Type B pancreatic cell (in vitro differentiated cells): ENCODE results near the gene POLD4. TPM values are rescaled to one million over a fixed set of nuclear protein-coding genes. Genes with fewer than 3 reads are reported as not detected.
A peak's percentile ranks its signal among the peaks of the same experiment; 100 is the strongest.

ENCODE experiments used
- DNase-seq: peaks from one replicate; pipeline ENCODE4 v3.0.0; 2021; ENCODE audit warnings: mixed read lengths; ENCODE audit not compliant: unreplicated experiment; ENCODE audit errors: extremely low spot score
- H3K27ac Mint-ChIP-seq: 2 replicates; pipeline ENCODE4 v1.8.0; 2021; ENCODE audit warnings: mild to moderate bottlenecking, mixed read lengths
- H3K27me3 Mint-ChIP-seq: 2 replicates; pipeline ENCODE4 v1.8.0; 2021; ENCODE audit warnings: mixed read lengths
- H3K36me3 Mint-ChIP-seq: 2 replicates; pipeline ENCODE4 v1.8.0; 2021; ENCODE audit warnings: mixed read lengths
- H3K4me1 Mint-ChIP-seq: one replicate; pipeline ENCODE4 v1.8.0; 2021; ENCODE audit warnings: mixed read lengths; ENCODE audit not compliant: unreplicated experiment
- H3K4me3 Mint-ChIP-seq: 2 replicates; pipeline ENCODE4 v1.8.0; 2021; ENCODE audit warnings: mild to moderate bottlenecking, mixed read lengths
- H3K9me3 Mint-ChIP-seq: 2 replicates; pipeline ENCODE4 v1.8.0; 2021; ENCODE audit warnings: mixed read lengths
- CTCF ChIP-seq: fragments of 200-600 bp; sonication (generic); conservative IDR thresholded peaks from 2 replicates; pipeline ENCODE4 v1.5.0; 2021; ENCODE audit warnings: antibody characterized with exemption, mild to moderate bottlenecking
- total RNA-seq: library from RNA; stranded (reverse); gene quantifications from 2 replicates; pipeline ENCODE4 v1.2.1, GENCODE V29; 2021; ENCODE audit warnings: low replicate concordance

The POLD4 gene
- total RNA-seq, 1 donor from 2014 or later: 15.0 TPM

- Mint-ChIP-seq H3K36me3 (no peaks in the 10 kb centered on the region), H3K27ac (peak overlapping the region; percentile 70), H3K9me3 (no peaks in the 10 kb centered on the region), H3K27me3 (peaks cover 30% of the 10 kb centered on the region), H3K4me1 (peaks cover 18% of the 10 kb centered on the region), H3K4me3 (peak overlapping the region; percentile 28)
- DNase-seq: no peak
- no peak for TF ChIP-seq CTCF
Observed at GRCh38 chr11:67376873-67377808, 23.8 kb upstream of the POLD4 start.

GRCh38 chr11:67376063-67376820, 22.9 kb upstream of the POLD4 start:
- Mint-ChIP-seq H3K36me3 (no peaks in the 10 kb centered on the region), H3K4me3 (peak overlapping the region; percentile 55), H3K9me3 (no peaks in the 10 kb centered on the region), H3K27ac (peak overlapping the region; percentile 70), H3K4me1 (peaks cover 25% of the 10 kb centered on the region), H3K27me3 (peaks cover 37% of the 10 kb centered on the region)
- no peak for TF ChIP-seq CTCF
- no peak for DNase-seq

GRCh38 chr11:67375320-67376055, 22.1 kb upstream of the POLD4 start:
- peaks cover 31% of the 10 kb centered on the region for H3K4me1 Mint-ChIP-seq
- H3K27me3 Mint-ChIP-seq: peaks cover 34% of the 10 kb centered on the region
- H3K36me3 Mint-ChIP-seq: no peaks in the 10 kb centered on the region
- peak overlapping the region; percentile 55 for H3K4me3 Mint-ChIP-seq
- TF ChIP-seq CTCF: no peak
- H3K9me3 Mint-ChIP-seq: no peaks in the 10 kb centered on the region
- no peak for DNase-seq
- no peak overlapping the region for H3K27ac Mint-ChIP-seq

- Mint-ChIP-seq H3K4me3 (peak overlapping the region; percentile 94), H3K9me3 (no peaks in the 10 kb centered on the region), H3K27me3 (peaks cover 33% of the 10 kb centered on the region), H3K27ac (peak overlapping the region; percentile 96), H3K4me1 (peaks cover 39% of the 10 kb centered on the region), H3K36me3 (no peaks in the 10 kb centered on the region)
- no peak for DNase-seq
- TF ChIP-seq CTCF: no peak
Observed at GRCh38 chr11:67374571-67375281, 21.4 kb upstream of the POLD4 start.
